Progenitor cell of endocrine pancreas (in vitro differentiated cells): ENCODE data around the gene FEN1. TPM values are rescaled to one million over a fixed set of nuclear protein-coding genes. Genes with fewer than 3 reads are reported as not detected.
A peak's percentile ranks its signal among the peaks of the same experiment; 100 is the strongest.

Experiments used
- DNase-seq: peaks from one replicate; pipeline ENCODE4 v3.0.0; 2021; ENCODE audit warnings: low spot score; ENCODE audit not compliant: unreplicated experiment
- H3K27ac Mint-ChIP-seq: 2 replicates; pipeline ENCODE4 v1.8.0; 2021; ENCODE audit warnings: mild to moderate bottlenecking, moderate library complexity, mixed read lengths
- H3K27me3 Mint-ChIP-seq: 2 replicates; pipeline ENCODE4 v1.8.0; 2021; ENCODE audit warnings: mixed read lengths
- H3K36me3 Mint-ChIP-seq: 2 replicates; pipeline ENCODE4 v1.8.0; 2022; ENCODE audit warnings: mixed read lengths; ENCODE audit not compliant: insufficient read depth
- H3K4me1 Mint-ChIP-seq: 2 replicates; pipeline ENCODE4 v1.8.0; 2021; ENCODE audit warnings: low read depth, mixed read lengths
- H3K4me3 Mint-ChIP-seq: 2 replicates; pipeline ENCODE4 v1.8.0; 2021; ENCODE audit warnings: low read depth, mild to moderate bottlenecking, moderate library complexity, mixed read lengths
- H3K9me3 Mint-ChIP-seq: 2 replicates; pipeline ENCODE4 v1.8.0; 2021; ENCODE audit warnings: low read depth, mixed read lengths
- total RNA-seq: library from RNA; stranded (reverse); gene quantifications from 2 replicates; pipeline ENCODE4 v1.2.1, GENCODE V29; 2021
- TF ChIP-seq, protein P1 (sequence below): fragments of 200-600 bp; sonication (generic); IDR thresholded peaks from one replicate; pipeline ENCODE4 v1.5.0; 2021; ENCODE audit warnings: antibody characterized with exemption, mild to moderate bottlenecking; ENCODE audit not compliant: unreplicated experiment

The FEN1 gene
- total RNA-seq, 1 donor from 2014 or later, result 34.4 TPM

DNA sequence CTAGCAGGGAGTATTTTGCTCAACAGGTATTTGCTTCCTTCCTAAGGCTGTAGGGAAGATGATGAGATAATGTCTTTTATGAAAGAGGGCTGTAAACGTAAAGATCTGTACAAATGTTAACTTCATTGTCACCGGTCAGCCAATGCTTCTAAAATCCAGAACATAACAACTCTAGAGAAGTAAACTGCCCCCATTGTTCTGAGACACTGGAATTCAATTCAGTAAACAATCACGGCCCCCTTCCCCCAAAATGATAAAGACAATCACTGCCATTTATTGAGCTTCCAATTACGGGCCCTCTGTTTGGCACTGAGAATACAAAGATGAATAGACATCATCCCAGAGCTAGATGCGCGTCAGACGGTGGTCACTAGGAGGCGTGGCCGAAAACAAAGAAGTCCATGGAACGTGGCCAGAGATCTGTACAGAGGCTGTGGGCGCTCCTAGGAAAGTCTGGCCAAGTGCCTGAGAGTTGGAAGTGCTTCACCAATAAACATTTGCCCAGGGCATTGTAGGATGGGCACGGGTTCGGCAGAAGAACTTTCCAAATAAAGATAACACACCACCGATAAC lies 888 bp upstream of the FEN1 start:
- peak overlapping the region; percentile 100 for H3K27ac Mint-ChIP-seq
- peak; percentile 35 for DNase-seq
- peaks cover 13% of the 10 kb centered on the region for H3K4me1 Mint-ChIP-seq
- H3K36me3 Mint-ChIP-seq, result peaks cover 7% of the 10 kb centered on the region
- no peaks in the 10 kb centered on the region for H3K27me3 Mint-ChIP-seq
- no peaks in the 10 kb centered on the region for H3K9me3 Mint-ChIP-seq
- TF ChIP-seq, protein P1, sequence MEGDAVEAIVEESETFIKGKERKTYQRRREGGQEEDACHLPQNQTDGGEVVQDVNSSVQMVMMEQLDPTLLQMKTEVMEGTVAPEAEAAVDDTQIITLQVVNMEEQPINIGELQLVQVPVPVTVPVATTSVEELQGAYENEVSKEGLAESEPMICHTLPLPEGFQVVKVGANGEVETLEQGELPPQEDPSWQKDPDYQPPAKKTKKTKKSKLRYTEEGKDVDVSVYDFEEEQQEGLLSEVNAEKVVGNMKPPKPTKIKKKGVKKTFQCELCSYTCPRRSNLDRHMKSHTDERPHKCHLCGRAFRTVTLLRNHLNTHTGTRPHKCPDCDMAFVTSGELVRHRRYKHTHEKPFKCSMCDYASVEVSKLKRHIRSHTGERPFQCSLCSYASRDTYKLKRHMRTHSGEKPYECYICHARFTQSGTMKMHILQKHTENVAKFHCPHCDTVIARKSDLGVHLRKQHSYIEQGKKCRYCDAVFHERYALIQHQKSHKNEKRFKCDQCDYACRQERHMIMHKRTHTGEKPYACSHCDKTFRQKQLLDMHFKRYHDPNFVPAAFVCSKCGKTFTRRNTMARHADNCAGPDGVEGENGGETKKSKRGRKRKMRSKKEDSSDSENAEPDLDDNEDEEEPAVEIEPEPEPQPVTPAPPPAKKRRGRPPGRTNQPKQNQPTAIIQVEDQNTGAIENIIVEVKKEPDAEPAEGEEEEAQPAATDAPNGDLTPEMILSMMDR, result no peak
- peak overlapping the region; percentile 92 for H3K4me3 Mint-ChIP-seq

- Mint-ChIP-seq H3K4me3 (peak overlapping the region; percentile 92), H3K36me3 (peaks cover 10% of the 10 kb centered on the region), H3K27me3 (no peaks in the 10 kb centered on the region), H3K4me1 (peaks cover 13% of the 10 kb centered on the region), H3K27ac (peak overlapping the region; percentile 100), H3K9me3 (no peaks in the 10 kb centered on the region)
- no peak for DNase-seq
- TF ChIP-seq, protein P1, result no peak
Observed at GRCh38 chr11:61793083-61793828, 545 bp downstream of the FEN1 start.

- Mint-ChIP-seq H3K4me1 (peaks cover 13% of the 10 kb centered on the region), H3K4me3 (peak overlapping the region; percentile 92), H3K27me3 (no peaks in the 10 kb centered on the region), H3K9me3 (no peaks in the 10 kb centered on the region), H3K36me3 (peaks cover 10% of the 10 kb centered on the region), H3K27ac (peak overlapping the region; percentile 100)
- DNase-seq, result no peak
- TF ChIP-seq, protein P1, result no peak
Observed at GRCh38 chr11:61793829-61794204, 1.1 kb downstream of the FEN1 start.

- no peak overlapping the region for H3K27ac Mint-ChIP-seq
- no peaks in the 10 kb centered on the region for H3K27me3 Mint-ChIP-seq
- peaks cover 13% of the 10 kb centered on the region for H3K4me1 Mint-ChIP-seq
- TF ChIP-seq, protein P1, result no peak
- H3K36me3 Mint-ChIP-seq, result peaks cover 8% of the 10 kb centered on the region
- H3K4me3 Mint-ChIP-seq, result peak overlapping the region; percentile 42
- DNase-seq, result no peak
- H3K9me3 Mint-ChIP-seq, result no peaks in the 10 kb centered on the region
Observed at GRCh38 chr11:61794579-61794978, 1.9 kb downstream of the FEN1 start.

- Mint-ChIP-seq H3K27me3 (no peaks in the 10 kb centered on the region), H3K36me3 (peaks cover 8% of the 10 kb centered on the region), H3K4me3 (no peak overlapping the region), H3K9me3 (no peaks in the 10 kb centered on the region), H3K4me1 (peaks cover 13% of the 10 kb centered on the region), H3K27ac (no peak overlapping the region)
- TF ChIP-seq, protein P1, result no peak
- DNase-seq, result no peak
Observed at GRCh38 chr11:61795459-61795858, 2.7 kb downstream of the FEN1 start.
